GM12892 (cell line): ENCODE measurements around the gene MAGI2.

Source experiments
- POLR2A ChIP-seq: IDR thresholded peaks from 2 replicates; pipeline ENCODE4 v1.6.1; 2011; ENCODE audit warnings: low read depth, low read length, control low read depth
- TAF1 ChIP-seq: IDR thresholded peaks from 2 replicates; pipeline ENCODE4 v1.6.1; 2011; ENCODE audit warnings: low read depth, mild to moderate bottlenecking, control low read depth, low read length, borderline replicate concordance

DNA sequence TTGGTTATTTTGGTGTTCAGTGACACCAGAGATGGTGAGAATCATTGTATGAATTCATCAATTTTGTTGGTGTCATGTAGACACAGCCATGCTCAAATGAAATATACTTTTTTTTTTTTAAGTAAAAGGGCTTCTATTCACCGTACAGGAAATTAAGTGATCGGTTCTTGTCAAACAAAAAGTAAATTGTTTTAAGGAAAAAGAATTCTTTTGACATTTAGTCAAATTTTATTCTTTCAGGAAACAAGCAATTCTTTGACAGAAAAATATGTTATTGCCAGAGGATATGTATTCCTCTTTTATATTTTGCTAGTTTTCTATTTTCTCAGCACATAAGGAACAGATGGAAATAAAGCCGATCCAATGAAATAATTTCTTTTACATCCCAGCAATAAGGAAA is 551.9 kb downstream of the MAGI2 start:
- no peak for TF ChIP-seq TAF1
- TF ChIP-seq POLR2A, result no peak
